ENCODE results near the gene PXDC1.

PXDC1 gene

GRCh38 chr6:3711776-3712175 lies 39.7 kb downstream of the PXDC1 start:
- no CpG with 5 or more reads among the region's 6 CpGs for WGBS, 2 donors (ENCODE audit: extremely low coverage in 2 of 2, insufficient read length in 2 of 2, insufficient replicate concordance in 1 of 2)
- H3K9me3 ChIP-seq (replicated peaks in 1 of 2; ENCODE audit: control insufficient read depth in 2 of 2, insufficient read depth in 1 of 2, low read depth in 1 of 2, low read length in 2 of 2): peaks cover 0 to 5% of the 10 kb centered on the region in 2 donors
- H2AFZ ChIP-seq (ENCODE audit: low read length): no peak overlapping the region

DNA sequence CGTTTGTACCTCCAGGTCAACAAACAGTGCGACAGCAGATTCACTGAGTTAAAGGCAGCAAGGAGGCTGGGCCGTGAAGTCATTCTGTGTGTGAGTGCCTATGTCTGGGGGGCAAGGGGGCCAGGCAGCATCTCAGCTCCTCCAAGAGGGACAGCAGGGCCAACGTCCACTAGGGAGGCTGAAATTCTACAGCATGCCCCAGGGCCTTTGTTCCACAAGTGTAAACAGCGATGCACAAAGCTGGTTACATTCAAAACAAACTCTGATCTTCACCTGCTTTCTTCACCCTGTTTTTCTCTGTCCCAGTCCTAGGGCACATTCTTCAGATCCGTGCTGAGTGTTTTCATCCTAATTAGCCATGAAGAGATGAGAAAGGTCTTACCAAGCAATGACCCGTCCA lies 41.1 kb downstream of the PXDC1 start:
- Histone ChIP-seq H3K23ac (ENCODE audit: low read depth, low read length, poor library complexity) (no peak overlapping the region), H3K18ac (ENCODE audit: low read length) (no peak overlapping the region), H4K8ac (ENCODE audit: low read depth, low read length) (no peak overlapping the region), H2AK5ac (ENCODE audit: low read depth, low read length) (no peak overlapping the region), H3K4me3 (ENCODE audit: low read length in 2 of 2) (no peak overlapping the region), H3K36me3 (replicated peaks in 1 of 2; ENCODE audit: control insufficient read depth in 2 of 2, insufficient read depth in 2 of 2, low read length in 2 of 2) (no peaks in the 10 kb centered on the region), H3K79me1 (ENCODE audit: low read depth, low read length) (no peaks in the 10 kb centered on the region), H2BK5ac (ENCODE audit: low read length) (no peak overlapping the region), H3K9ac (ENCODE audit: low read depth, low read length, poor library complexity) (no peak overlapping the region), H3K14ac (ENCODE audit: low read length) (no peak overlapping the region), H4K91ac (ENCODE audit: low read depth, low read length, poor library complexity) (no peak overlapping the region), H2BK120ac (ENCODE audit: low read depth, low read length) (no peak overlapping the region), H3K27ac (replicated peaks; ENCODE audit: low read length) (no peak overlapping the region), H3K4ac (ENCODE audit: low read length) (no peak overlapping the region), H3K4me2 (ENCODE audit: insufficient read depth, low read length, poor library complexity, severe bottlenecking) (no peak overlapping the region), H2AFZ (ENCODE audit: low read length) (no peak overlapping the region), H3K4me1 (ENCODE audit: control insufficient read depth in 2 of 2, insufficient read depth in 1 of 2, low read depth in 1 of 2, low read length in 2 of 2) (peaks cover 0 to 2% of the 10 kb centered on the region in 2 donors), H2BK12ac (ENCODE audit: low read length) (no peak overlapping the region), H2BK15ac (ENCODE audit: low read length) (no peak overlapping the region), H3K9me3 (replicated peaks in 1 of 2; ENCODE audit: control insufficient read depth in 2 of 2, insufficient read depth in 1 of 2, low read depth in 1 of 2, low read length in 2 of 2) (peaks cover 0 to 7% of the 10 kb centered on the region in 2 donors), H3K27me3 (ENCODE audit: control insufficient read depth in 3 of 3, insufficient read depth in 3 of 3, low read depth in 1 of 3, low read length in 3 of 3) (no peaks in the 10 kb centered on the region)
- DNase-seq (ENCODE audit: low spot score): no peak
- WGBS, 2 donors (ENCODE audit: extremely low coverage in 2 of 2, insufficient read length in 2 of 2, insufficient replicate concordance in 1 of 2): no CpG with 5 or more reads among the region's 7 CpGs

More at GRCh38 chr6:3711776-3712175, 39.7 kb downstream of the PXDC1 start:
- H3K4me1 ChIP-seq (ENCODE audit: control insufficient read depth in 2 of 2, insufficient read depth in 1 of 2, low read depth in 1 of 2, low read length in 2 of 2): peaks cover 0 to 2% of the 10 kb centered on the region in 2 donors
- H2AK5ac ChIP-seq (ENCODE audit: low read depth, low read length): no peak overlapping the region
- H3K27me3 ChIP-seq (ENCODE audit: control insufficient read depth in 3 of 3, insufficient read depth in 3 of 3, low read depth in 1 of 3, low read length in 3 of 3): no peaks in the 10 kb centered on the region
- no peak for DNase-seq (ENCODE audit: low spot score)
- no peak overlapping the region for H3K14ac ChIP-seq (ENCODE audit: low read length)
- H3K23ac ChIP-seq (ENCODE audit: low read depth, low read length, poor library complexity): no peak overlapping the region
- no peak overlapping the region for H4K91ac ChIP-seq (ENCODE audit: low read depth, low read length, poor library complexity)
- H4K8ac ChIP-seq (ENCODE audit: low read depth, low read length): no peak overlapping the region
- no peak overlapping the region for H3K18ac ChIP-seq (ENCODE audit: low read length)
- no peak overlapping the region for H3K4ac ChIP-seq (ENCODE audit: low read length)
- no peak overlapping the region for H2BK12ac ChIP-seq (ENCODE audit: low read length)
- H2BK15ac ChIP-seq (ENCODE audit: low read length): no peak overlapping the region
- H3K36me3 ChIP-seq (replicated peaks in 1 of 2; ENCODE audit: control insufficient read depth in 2 of 2, insufficient read depth in 2 of 2, low read length in 2 of 2): no peaks in the 10 kb centered on the region
- no peak overlapping the region for H3K9ac ChIP-seq (ENCODE audit: low read depth, low read length, poor library complexity)
- H3K27ac ChIP-seq (replicated peaks; ENCODE audit: low read length): no peak overlapping the region
- H3K79me1 ChIP-seq (ENCODE audit: low read depth, low read length): no peaks in the 10 kb centered on the region
- no peak overlapping the region for H2BK120ac ChIP-seq (ENCODE audit: low read depth, low read length)
- no peak overlapping the region for H2BK5ac ChIP-seq (ENCODE audit: low read length)
- H3K4me3 ChIP-seq (ENCODE audit: low read length in 2 of 2): no peak overlapping the region
- H3K4me2 ChIP-seq (ENCODE audit: insufficient read depth, low read length, poor library complexity, severe bottlenecking): no peak overlapping the region

GRCh38 chr6:3708540-3708939 lies 43.0 kb downstream of the PXDC1 start:
- Histone ChIP-seq H3K4me3 (ENCODE audit: low read length in 2 of 2) (no peak overlapping the region), H2AFZ (ENCODE audit: low read length) (no peak overlapping the region), H3K27ac (replicated peaks; ENCODE audit: low read length) (no peak overlapping the region), H2AK5ac (ENCODE audit: low read depth, low read length) (no peak overlapping the region), H3K18ac (ENCODE audit: low read length) (no peak overlapping the region), H3K14ac (ENCODE audit: low read length) (no peak overlapping the region), H3K4me2 (ENCODE audit: insufficient read depth, low read length, poor library complexity, severe bottlenecking) (no peak overlapping the region), H4K8ac (ENCODE audit: low read depth, low read length) (no peak overlapping the region), H3K23ac (ENCODE audit: low read depth, low read length, poor library complexity) (no peak overlapping the region), H3K9ac (ENCODE audit: low read depth, low read length, poor library complexity) (no peak overlapping the region), H2BK15ac (ENCODE audit: low read length) (no peak overlapping the region), H2BK5ac (ENCODE audit: low read length) (no peak overlapping the region), H3K4ac (ENCODE audit: low read length) (no peak overlapping the region), H3K79me1 (ENCODE audit: low read depth, low read length) (no peaks in the 10 kb centered on the region), H2BK120ac (ENCODE audit: low read depth, low read length) (no peak overlapping the region), H2BK12ac (ENCODE audit: low read length) (no peak overlapping the region), H3K4me1 (ENCODE audit: control insufficient read depth in 2 of 2, insufficient read depth in 1 of 2, low read depth in 1 of 2, low read length in 2 of 2) (peaks cover 0 to 2% of the 10 kb centered on the region in 2 donors), H3K9me3 (replicated peaks in 1 of 2; ENCODE audit: control insufficient read depth in 2 of 2, insufficient read depth in 1 of 2, low read depth in 1 of 2, low read length in 2 of 2) (peaks cover 0 to 7% of the 10 kb centered on the region in 2 donors), H3K27me3 (ENCODE audit: control insufficient read depth in 3 of 3, insufficient read depth in 3 of 3, low read depth in 1 of 3, low read length in 3 of 3) (no peaks in the 10 kb centered on the region), H4K91ac (ENCODE audit: low read depth, low read length, poor library complexity) (no peak overlapping the region), H3K36me3 (replicated peaks in 1 of 2; ENCODE audit: control insufficient read depth in 2 of 2, insufficient read depth in 2 of 2, low read length in 2 of 2) (no peaks in the 10 kb centered on the region)
- WGBS, 2 donors (ENCODE audit: extremely low coverage in 2 of 2, insufficient read length in 2 of 2, insufficient replicate concordance in 1 of 2): no CpG with 5 or more reads among the region's 4 CpGs
- DNase-seq (ENCODE audit: low spot score): no peak

DNA sequence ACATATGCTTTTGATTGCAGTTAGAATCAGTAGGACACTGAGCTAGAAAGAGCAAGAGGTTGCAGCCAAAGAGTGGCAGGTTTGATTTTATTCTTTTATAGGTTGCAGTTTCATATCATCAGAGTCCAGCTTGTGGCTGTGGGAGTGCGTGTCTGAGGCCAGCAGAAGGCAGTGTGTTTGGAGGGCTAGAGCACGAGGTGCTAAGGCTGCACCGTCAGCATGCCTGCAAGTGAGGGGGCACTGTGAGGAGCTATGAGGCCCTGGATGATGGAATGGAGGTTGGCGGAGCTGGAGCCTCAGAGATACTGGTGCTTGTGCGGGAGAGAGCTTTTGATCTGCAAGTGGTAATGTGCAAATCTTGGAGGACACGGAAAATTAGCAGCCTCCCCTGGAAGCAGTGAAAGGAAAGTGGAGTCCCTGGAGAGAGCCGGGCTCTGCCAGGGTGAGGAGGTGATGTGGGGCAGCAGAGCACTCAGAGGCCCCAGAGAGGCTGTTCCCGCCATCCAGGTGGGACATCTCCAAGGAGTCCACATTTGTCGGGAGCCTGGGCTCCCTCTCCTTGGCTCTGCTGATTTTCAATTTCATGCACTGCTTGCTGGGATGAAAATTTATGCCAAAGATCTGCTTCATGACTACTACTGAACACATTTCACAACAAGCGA lies 43.6 kb downstream of the PXDC1 start:
- H3K14ac ChIP-seq (ENCODE audit: low read length): no peak overlapping the region
- peak overlapping the region; percentile 13 for H3K23ac ChIP-seq (ENCODE audit: low read depth, low read length, poor library complexity)
- H2BK5ac ChIP-seq (ENCODE audit: low read length): no peak overlapping the region
- H2BK120ac ChIP-seq (ENCODE audit: low read depth, low read length): no peak overlapping the region
- no peak overlapping the region for H4K8ac ChIP-seq (ENCODE audit: low read depth, low read length)
- H3K4ac ChIP-seq (ENCODE audit: low read length): no peak overlapping the region
- no peak overlapping the region for H3K9ac ChIP-seq (ENCODE audit: low read depth, low read length, poor library complexity)
- H3K18ac ChIP-seq (ENCODE audit: low read length): no peak overlapping the region
- no peak overlapping the region for H3K4me3 ChIP-seq (ENCODE audit: low read length in 2 of 2)
- H3K36me3 ChIP-seq (replicated peaks in 1 of 2; ENCODE audit: control insufficient read depth in 2 of 2, insufficient read depth in 2 of 2, low read length in 2 of 2): no peaks in the 10 kb centered on the region
- peak overlapping the region; percentile 77 for H2BK15ac ChIP-seq (ENCODE audit: low read length)
- no CpG with 5 or more reads among the region's 10 CpGs for WGBS, 2 donors (ENCODE audit: extremely low coverage in 2 of 2, insufficient read length in 2 of 2, insufficient replicate concordance in 1 of 2)
- no peaks in the 10 kb centered on the region for H3K27me3 ChIP-seq (ENCODE audit: control insufficient read depth in 3 of 3, insufficient read depth in 3 of 3, low read depth in 1 of 3, low read length in 3 of 3)
- H3K27ac ChIP-seq (replicated peaks; ENCODE audit: low read length): no peak overlapping the region
- no peak overlapping the region for H3K4me2 ChIP-seq (ENCODE audit: insufficient read depth, low read length, poor library complexity, severe bottlenecking)
- no peak for DNase-seq (ENCODE audit: low spot score)
- peaks cover 0 to 7% of the 10 kb centered on the region in 2 donors for H3K9me3 ChIP-seq (replicated peaks in 1 of 2; ENCODE audit: control insufficient read depth in 2 of 2, insufficient read depth in 1 of 2, low read depth in 1 of 2, low read length in 2 of 2)
- H2AFZ ChIP-seq (ENCODE audit: low read length): no peak overlapping the region
- H3K4me1 ChIP-seq (ENCODE audit: control insufficient read depth in 2 of 2, insufficient read depth in 1 of 2, low read depth in 1 of 2, low read length in 2 of 2): no peaks in the 10 kb centered on the region
- H3K79me1 ChIP-seq (ENCODE audit: low read depth, low read length): no peaks in the 10 kb centered on the region
- H4K91ac ChIP-seq (ENCODE audit: low read depth, low read length, poor library complexity): no peak overlapping the region
- H2AK5ac ChIP-seq (ENCODE audit: low read depth, low read length): peak overlapping the region; percentile 14
- no peak overlapping the region for H2BK12ac ChIP-seq (ENCODE audit: low read length)
